Sigmoid colon (tissue), 4 donors: ENCODE data around the gene RBM6.

Experiments used
- EP300 ChIP-seq, 4 donors: sonication (generic); formaldehyde crosslinking; IDR thresholded peaks; one replicate each; pipeline ENCODE4 v1.6.1; 2017; ENCODE audit warnings: antibody characterized with exemption in 4 of 4
- POLR2AphosphoS5 ChIP-seq, 4 donors: sonication (generic); formaldehyde crosslinking; IDR thresholded peaks; one replicate each; pipeline ENCODE4 v1.6.1; 2017; ENCODE audit warnings: antibody characterized with exemption in 4 of 4
- TF ChIP-seq, protein P1 (sequence below), 4 experiments: fragments of 450-650 bp in 3 of 4; fragments of 200-600 bp in 1 of 4; IDR thresholded peaks; one replicate each; pipeline ENCODE4 v1.5.1; 2016 to 2019; ENCODE audit warnings: antibody characterized with exemption in 4 of 4, mild to moderate bottlenecking in 3 of 4, moderate library complexity in 2 of 4

DNA sequence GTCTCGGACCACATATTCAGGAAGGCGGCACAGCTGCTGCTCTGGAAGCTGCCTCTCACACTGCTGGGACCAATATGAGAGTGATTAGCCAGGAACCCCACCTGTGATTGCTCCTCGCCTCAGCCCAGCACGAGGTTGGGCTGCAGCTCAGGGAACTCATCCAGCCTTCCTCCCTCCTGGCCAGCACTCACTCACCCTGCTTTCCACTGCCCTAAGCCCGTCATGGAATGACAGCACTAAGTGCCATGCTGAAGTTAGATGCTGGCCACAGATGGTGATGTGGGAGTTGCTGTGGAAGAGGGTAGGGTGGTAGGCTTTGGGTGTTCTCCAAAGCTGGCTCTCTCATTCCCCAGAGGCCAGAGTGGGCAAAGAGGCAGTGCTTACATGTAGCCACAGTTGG is 43.6 kb upstream of the RBM6 start:
- TF ChIP-seq, protein P1, sequence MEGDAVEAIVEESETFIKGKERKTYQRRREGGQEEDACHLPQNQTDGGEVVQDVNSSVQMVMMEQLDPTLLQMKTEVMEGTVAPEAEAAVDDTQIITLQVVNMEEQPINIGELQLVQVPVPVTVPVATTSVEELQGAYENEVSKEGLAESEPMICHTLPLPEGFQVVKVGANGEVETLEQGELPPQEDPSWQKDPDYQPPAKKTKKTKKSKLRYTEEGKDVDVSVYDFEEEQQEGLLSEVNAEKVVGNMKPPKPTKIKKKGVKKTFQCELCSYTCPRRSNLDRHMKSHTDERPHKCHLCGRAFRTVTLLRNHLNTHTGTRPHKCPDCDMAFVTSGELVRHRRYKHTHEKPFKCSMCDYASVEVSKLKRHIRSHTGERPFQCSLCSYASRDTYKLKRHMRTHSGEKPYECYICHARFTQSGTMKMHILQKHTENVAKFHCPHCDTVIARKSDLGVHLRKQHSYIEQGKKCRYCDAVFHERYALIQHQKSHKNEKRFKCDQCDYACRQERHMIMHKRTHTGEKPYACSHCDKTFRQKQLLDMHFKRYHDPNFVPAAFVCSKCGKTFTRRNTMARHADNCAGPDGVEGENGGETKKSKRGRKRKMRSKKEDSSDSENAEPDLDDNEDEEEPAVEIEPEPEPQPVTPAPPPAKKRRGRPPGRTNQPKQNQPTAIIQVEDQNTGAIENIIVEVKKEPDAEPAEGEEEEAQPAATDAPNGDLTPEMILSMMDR (IDR thresholded peaks at IDR 0.05), result no peak
- TF ChIP-seq POLR2AphosphoS5 (IDR thresholded peaks at IDR 0.05) (no peak), EP300 (IDR thresholded peaks at IDR 0.05) (no peak)
